Muscle of leg (tissue), 16 donors: Measurements from ENCODE around the gene KRTAP26-1. TPM values are rescaled to one million over a fixed set of nuclear protein-coding genes. Genes with fewer than 3 reads are reported as not detected.
A peak's percentile ranks its signal among the peaks of the same experiment; 100 is the strongest.

Experiments used
- DNase-seq: peaks from one replicate; pipeline ENCODE4 v3.0.0; 2013
- H3K27ac ChIP-seq: one replicate; pipeline ENCODE4 v1.5.1; 2013; ENCODE audit warnings: mild to moderate bottlenecking, low read length, control low read depth
- H3K27me3 ChIP-seq: one replicate; pipeline ENCODE4 v1.6.1; 2013; ENCODE audit warnings: low read length; ENCODE audit not compliant: control insufficient read depth, insufficient read depth
- H3K36me3 ChIP-seq: one replicate; pipeline ENCODE4 v1.6.1; 2013; ENCODE audit warnings: low read length; ENCODE audit not compliant: control insufficient read depth, insufficient read depth
- H3K4me1 ChIP-seq: one replicate; pipeline ENCODE4 v1.6.1; 2013; ENCODE audit warnings: low read length; ENCODE audit not compliant: control insufficient read depth, insufficient read depth
- H3K4me3 ChIP-seq: one replicate; pipeline ENCODE4 v1.5.1; 2013; ENCODE audit warnings: low read length, control low read depth
- H3K9me3 ChIP-seq: replicated peaks from 2 replicates; pipeline ENCODE4 v1.6.1; 2013; ENCODE audit warnings: low read depth, low read length; ENCODE audit not compliant: control insufficient read depth
- WGBS: methylation state at CpG from one replicate; pipeline ENCODE4 v1.1.5; 2013; ENCODE audit warnings: missing lambda C conversion rate; ENCODE audit not compliant: insufficient coverage; 5-methylcytosine and 5-hydroxymethylcytosine counted together
- long read RNA-seq, 11 donors: transcript quantifications; one replicate each; lab custom pipeline, GENCODE V29; 2026
- polyA plus RNA-seq, 8 donors: library from polyadenylated mRNA; unstranded; fragments of 120-200 nt; gene quantifications; one replicate each; pipeline versions ENCODE4 v1.2.1 to v1.2.3, GENCODE V29; 2013; ENCODE audit warnings: inconsistent platforms in 1 of 8, low replicate concordance in 1 of 8; ENCODE audit not compliant: insufficient read length in 8 of 8, insufficient read depth in 1 of 8
- total RNA-seq: library from RNA; stranded (reverse); fragments of 120-200 nt; gene quantifications from one replicate; pipeline ENCODE4 v1.2.4, GENCODE V29; 2013

The KRTAP26-1 gene, protein sequence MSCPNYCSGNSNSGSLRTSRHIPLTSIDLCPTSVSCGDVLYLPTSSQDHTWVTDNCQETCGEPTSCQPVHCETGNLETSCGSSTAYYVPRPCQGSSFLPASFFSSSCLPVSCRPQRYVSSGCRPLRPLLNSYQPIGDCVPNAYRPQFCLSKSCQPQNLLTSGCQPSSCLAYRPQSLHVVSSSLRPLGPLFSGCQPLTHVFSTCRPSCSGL
- total RNA-seq: not detected
- not detected for polyA plus RNA-seq
- long read RNA-seq, donor 1: 0 reads
- long read RNA-seq, donor 2: 0 reads
- long read RNA-seq, donor 3: 0 reads
- long read RNA-seq, donor 4: 0 reads
- long read RNA-seq, donor 5: 0 reads
- long read RNA-seq, donor 6: 0 reads
- long read RNA-seq, donor 7: 0 reads
- long read RNA-seq, donor 8: 0 reads
- long read RNA-seq, donor 9: 0 reads
- long read RNA-seq, donor 10, partial matches to known transcripts: 0 of 1 reads
- long read RNA-seq, donor 10, other reads (novel, unspliced or antisense): 0 of 1 reads
- long read RNA-seq, donor 11: 0 reads

DNA sequence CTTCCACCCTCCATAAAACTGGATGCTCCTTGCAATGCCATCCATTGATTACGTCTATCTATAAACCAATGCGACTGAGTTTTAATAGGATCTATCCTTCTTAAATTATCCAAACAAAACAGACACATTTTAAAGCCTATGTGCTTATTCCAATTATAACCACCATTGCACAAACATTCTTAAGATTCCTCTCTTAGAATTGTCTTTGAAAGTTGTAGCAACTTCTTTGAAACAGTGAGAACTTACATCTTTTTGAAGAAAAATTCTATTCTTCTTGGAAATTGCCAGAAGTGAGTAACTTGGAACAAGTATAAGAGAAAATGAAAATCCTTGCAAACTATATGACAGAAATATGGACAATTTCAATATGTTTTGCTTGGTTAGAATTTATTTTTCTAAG is at the start of gene KRTAP26-1:
Gene KRTAP26-1, minus strand, starts transcription at position 101 of the 400 bp plus-strand sequence. CDS start 280 bp downstream, outside the sequence.
- Histone ChIP-seq H3K4me3 (no peak within 1 kb of the TSS), H3K36me3 (no peaks in the 10 kb centered on the region)
- WGBS: no CpG with 5 or more reads among the region's 2 CpGs

DNA sequence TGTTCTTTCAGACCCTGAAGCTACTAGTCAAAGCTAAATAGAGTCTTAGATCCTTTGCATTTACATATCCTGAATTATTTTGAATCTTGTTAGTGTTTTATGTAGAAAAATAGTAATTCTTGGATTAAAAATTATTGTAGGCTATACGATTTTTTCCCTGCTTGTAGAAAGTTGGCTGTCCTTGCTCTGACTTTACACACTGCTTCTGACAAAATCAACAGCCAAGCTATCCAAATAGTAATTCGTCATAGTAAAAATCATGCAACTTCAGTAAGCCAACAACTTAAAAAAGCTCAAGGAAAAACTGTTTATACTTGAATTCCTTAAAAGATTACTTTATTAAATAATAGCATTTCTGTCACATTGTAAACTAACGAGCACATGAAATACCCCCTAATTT is 35.8 kb upstream of the KRTAP26-1 start:
- no peak overlapping the region for H3K27ac ChIP-seq
- H3K36me3 ChIP-seq: no peaks in the 10 kb centered on the region
- no peaks in the 10 kb centered on the region for H3K9me3 ChIP-seq
- peak; percentile 64 for DNase-seq
- WGBS: no CpG with 5 or more reads among the region's 3 CpGs
- H3K4me1 ChIP-seq: no peaks in the 10 kb centered on the region
- no peak overlapping the region for H3K4me3 ChIP-seq
- H3K27me3 ChIP-seq: no peaks in the 10 kb centered on the region

More for the DNA sequence above, at the start of gene KRTAP26-1:
- DNase-seq: no peak
- Histone ChIP-seq H3K4me1 (no peaks in the 10 kb centered on the region), H3K27me3 (no peaks in the 10 kb centered on the region), H3K27ac (no peak within 1 kb of the TSS), H3K9me3 (no peaks in the 10 kb centered on the region)

DNA sequence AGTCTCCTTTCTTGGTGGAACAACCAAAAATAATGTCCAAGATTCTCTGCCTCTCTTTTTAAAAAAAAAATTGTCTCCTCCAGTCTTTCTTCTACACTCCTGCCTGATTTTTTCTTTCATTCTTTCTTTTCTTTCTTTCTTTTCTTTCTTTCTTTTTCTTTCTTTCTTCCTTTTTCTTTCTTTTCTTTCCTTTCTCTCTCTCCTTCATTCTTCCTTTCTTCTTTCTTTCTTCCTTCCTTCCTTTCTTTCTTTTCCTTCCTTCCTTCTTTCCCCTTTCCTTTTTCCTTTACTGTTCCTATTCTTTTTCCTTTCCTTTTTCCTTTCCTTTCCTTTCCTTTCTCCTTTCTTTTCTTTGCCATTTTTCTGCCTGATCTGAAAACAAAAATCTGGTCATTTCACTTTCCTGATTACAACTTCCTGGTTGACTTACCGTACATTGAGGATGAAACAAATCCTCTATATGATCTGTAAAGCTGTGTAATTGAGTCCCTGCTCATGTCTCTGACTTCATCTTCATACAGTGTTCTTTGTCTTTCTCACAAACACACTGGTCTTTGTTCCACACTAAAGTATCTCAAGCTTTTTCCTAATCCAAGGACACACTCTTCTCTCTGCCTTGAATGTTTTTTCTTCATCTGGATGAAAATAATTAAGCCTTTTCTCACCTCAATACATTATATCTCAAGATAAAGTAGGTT is 34.3 kb upstream of the KRTAP26-1 start:
- Histone ChIP-seq H3K27ac (no peak overlapping the region), H3K4me3 (no peak overlapping the region), H3K4me1 (no peaks in the 10 kb centered on the region), H3K27me3 (no peaks in the 10 kb centered on the region), H3K36me3 (no peaks in the 10 kb centered on the region), H3K9me3 (no peaks in the 10 kb centered on the region)
- DNase-seq: no peak
- WGBS: no CpG with 5 or more reads among the region's 1 CpG

DNA sequence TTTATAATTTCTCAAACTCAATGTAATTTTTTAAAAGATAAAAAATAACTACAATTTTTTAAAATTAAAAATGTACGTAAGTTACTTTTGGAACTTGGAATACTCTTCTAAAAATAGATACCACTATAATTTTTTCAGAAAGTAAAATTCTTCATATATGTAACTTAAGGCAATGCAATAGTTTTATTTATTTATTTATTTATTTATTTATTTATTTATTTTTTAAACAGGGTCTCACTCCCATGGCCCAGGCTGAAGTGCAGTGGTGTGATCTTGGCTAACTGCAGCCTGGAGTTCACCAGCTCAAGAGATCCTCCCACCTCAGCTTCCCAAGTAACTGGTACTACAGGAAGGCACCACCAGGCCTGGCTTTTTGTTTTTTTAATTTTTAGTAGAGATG is 31.4 kb upstream of the KRTAP26-1 start:
- Histone ChIP-seq H3K4me1 (no peaks in the 10 kb centered on the region), H3K36me3 (no peaks in the 10 kb centered on the region), H3K4me3 (no peak overlapping the region), H3K27me3 (no peaks in the 10 kb centered on the region), H3K27ac (no peak overlapping the region), H3K9me3 (no peaks in the 10 kb centered on the region)
- WGBS: no CpG with 5 or more reads among the region's 1 CpG
- no peak for DNase-seq

DNA sequence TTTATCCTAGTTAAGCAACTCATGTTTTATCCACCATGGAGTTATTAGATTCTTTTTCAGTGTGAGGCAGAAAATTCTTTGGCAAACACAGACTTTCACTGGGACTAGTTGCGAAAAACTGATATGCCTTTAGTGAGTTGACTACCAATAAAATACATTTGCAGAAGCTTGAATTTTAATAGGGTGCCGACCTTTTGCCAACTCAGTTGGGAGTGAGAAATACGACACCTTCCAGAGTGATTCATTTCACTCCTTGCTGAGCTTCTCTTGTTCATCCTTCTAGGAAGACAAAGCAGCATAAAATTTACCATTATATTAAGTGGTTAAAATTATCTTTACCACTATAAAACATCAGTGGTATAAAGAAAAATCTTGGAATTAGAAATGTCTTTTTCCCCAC is 29.5 kb upstream of the KRTAP26-1 start:
- H3K4me3 ChIP-seq: no peak overlapping the region
- peak; percentile 30 for DNase-seq
- H3K36me3 ChIP-seq: no peaks in the 10 kb centered on the region
- no peaks in the 10 kb centered on the region for H3K4me1 ChIP-seq
- WGBS: no CpG with 5 or more reads among the region's 3 CpGs
- no peak overlapping the region for H3K27ac ChIP-seq
- peaks cover 7% of the 10 kb centered on the region for H3K9me3 ChIP-seq
- no peaks in the 10 kb centered on the region for H3K27me3 ChIP-seq

DNA sequence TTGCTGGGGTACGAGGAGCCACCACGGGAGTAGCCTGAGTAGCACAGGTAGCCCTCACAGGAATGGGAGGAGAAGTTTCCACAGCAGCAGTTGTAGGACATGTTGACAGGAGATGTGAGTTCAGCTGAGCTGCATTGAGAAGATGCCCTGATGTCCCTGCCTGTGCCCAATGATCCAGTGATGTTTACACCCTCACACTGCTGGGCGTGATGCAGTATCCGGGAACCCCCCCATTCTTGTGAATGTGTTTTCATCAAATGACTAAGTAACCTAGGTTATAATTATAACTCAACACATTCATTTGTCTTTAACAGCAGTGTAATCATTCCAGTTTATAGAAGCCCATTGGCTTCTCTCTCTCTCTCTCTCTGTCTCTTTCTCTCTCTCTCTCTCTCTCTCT is 28.4 kb upstream of the KRTAP26-1 start, which contains the start of gene KRTAP23-1:
Gene KRTAP23-1, minus strand, starts transcription at position 101 of the 400 bp plus-strand sequence. Its CDS starts 0 bp downstream, at position 101.
- no peaks in the 10 kb centered on the region for H3K27me3 ChIP-seq
- no peaks in the 10 kb centered on the region for H3K4me1 ChIP-seq
- H3K4me3 ChIP-seq: no peak within 1 kb of the TSS
- H3K9me3 ChIP-seq: peaks cover 7% of the 10 kb centered on the region
- no peak for DNase-seq
- no peak within 1 kb of the TSS for H3K27ac ChIP-seq
- H3K36me3 ChIP-seq: no peaks in the 10 kb centered on the region
- WGBS: 70% methylated on average over 2 of the region's 4 CpGs

DNA sequence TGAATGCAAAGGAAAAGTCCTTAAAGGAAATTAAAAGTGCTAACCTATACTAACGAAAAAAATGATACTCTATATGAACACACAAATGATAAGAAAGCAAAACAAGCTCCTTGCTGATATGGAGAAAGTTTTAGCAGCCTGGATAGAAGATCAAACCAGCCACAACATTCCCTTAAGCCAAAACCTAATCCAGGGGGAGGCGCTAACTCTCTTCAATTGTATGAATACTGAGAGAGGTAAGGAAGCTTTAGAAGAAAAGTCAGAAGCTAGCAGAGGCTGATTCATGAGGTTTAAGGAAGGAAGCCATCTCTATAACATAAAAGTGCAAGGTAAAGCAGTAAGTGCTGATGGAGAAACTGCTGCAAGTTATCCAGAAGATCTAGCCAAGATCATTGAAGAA is 24.9 kb upstream of the KRTAP26-1 start:
- Histone ChIP-seq H3K9me3 (peaks cover 7% of the 10 kb centered on the region), H3K27ac (no peak overlapping the region), H3K4me1 (no peaks in the 10 kb centered on the region), H3K36me3 (no peaks in the 10 kb centered on the region), H3K4me3 (no peak overlapping the region), H3K27me3 (no peaks in the 10 kb centered on the region)
- no CpG with 5 or more reads among the region's 2 CpGs for WGBS
- no peak for DNase-seq

DNA sequence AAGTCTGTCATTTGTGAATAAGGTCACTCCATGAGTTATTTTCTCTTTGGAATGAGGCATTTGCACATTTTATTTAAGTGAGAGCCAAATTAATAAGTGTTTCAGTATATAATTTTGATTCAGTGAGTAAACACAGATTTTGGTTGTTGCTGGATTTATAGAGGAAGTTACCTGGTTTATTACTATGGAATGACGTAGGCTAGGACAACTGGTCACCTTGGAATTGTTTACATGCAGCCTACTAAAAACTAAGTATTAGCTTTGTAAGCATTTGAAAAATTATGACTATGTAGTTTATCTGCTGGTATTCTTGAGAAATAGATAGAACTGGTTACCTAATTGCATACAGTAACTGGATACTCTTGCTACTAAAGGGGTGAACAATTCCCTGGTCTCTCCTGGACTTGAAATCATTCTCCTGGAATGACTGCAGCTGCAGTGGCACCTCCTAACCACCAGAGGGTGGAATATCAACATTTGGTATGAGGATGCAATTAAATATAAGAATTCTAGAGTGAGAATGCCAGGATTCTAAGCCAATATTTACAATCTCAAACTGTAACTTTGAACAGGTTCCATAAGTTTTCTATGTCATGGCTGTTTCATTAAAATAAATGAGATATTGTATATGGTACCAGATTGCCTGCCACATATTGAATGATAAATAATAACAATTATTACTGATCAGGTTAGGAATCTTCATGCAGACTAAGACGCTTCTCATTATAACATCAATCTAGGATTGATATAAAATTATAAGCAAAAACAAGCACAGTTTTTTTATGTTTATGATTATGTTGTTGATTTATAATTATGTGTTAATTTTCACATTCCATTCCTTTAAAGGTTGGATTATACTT is 20.8 kb upstream of the KRTAP26-1 start:
- peak; percentile 14 for DNase-seq
- no peaks in the 10 kb centered on the region for H3K27me3 ChIP-seq
- H3K36me3 ChIP-seq: no peaks in the 10 kb centered on the region
- H3K27ac ChIP-seq: no peak overlapping the region
- H3K4me3 ChIP-seq: no peak overlapping the region
- peaks cover 7% of the 10 kb centered on the region for H3K9me3 ChIP-seq
- H3K4me1 ChIP-seq: no peaks in the 10 kb centered on the region
- WGBS: no CpG with 5 or more reads among the region's 2 CpGs

DNA sequence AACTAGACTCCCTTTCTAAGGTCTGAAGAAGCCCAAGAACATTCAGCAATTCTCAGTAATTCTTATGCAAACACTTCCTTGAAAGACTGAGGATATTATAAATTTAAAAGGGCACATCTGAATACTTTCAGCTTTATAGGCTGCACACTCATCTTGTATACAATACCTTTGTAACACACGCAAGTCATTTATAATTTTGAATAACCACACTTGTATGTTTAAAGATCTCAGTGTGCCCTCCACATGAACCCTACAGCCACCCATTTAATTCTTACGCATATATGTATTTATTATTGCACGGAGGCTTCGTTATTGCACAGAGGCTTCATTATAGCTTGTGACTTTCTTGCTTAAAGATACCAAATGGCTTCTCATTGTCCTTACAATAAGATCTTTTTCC is 18.6 kb upstream of the KRTAP26-1 start:
- no peaks in the 10 kb centered on the region for H3K27me3 ChIP-seq
- no peak for DNase-seq
- no peak overlapping the region for H3K4me3 ChIP-seq
- H3K9me3 ChIP-seq: no peaks in the 10 kb centered on the region
- no peaks in the 10 kb centered on the region for H3K36me3 ChIP-seq
- H3K4me1 ChIP-seq: no peaks in the 10 kb centered on the region
- 89% methylated on average over 3 of the region's 4 CpGs for WGBS
- H3K27ac ChIP-seq: no peak overlapping the region
